Measurements from ENCODE around the gene ITGAL.
"Not testable (repeated sequence)": the region's sequence is repeated elsewhere in the genome, so short reads cannot be mapped to it uniquely, and the experiment has no call there.

The ITGAL gene

GRCh38 chr16:30445408-30446202, 26.9 kb upstream of the ITGAL start, which contains the start of gene SEPHS2:
TSS of gene SEPHS2 (minus strand) at chr16:30445874. CDS start at chr16:30445727, 147 bp downstream.
- in situ Hi-C loops (cut with MboI; ENCODE audit: low sequenced_read_pairs, unreplicated experiment), result loop anchor here (25.0 kb wide), 1 partner anchor 167 kb away; the partner anchor contains the start of gene ZNF689

GRCh38 chr16:30446203-30446595, 26.3 kb upstream of the ITGAL start:
- DNase-seq (ENCODE audit: low spot score), result no peak
- TF ChIP-seq CTCF (IDR thresholded peaks at IDR 0.05; ENCODE audit: borderline replicate concordance, control extremely low read depth, extremely low read depth, insufficient read depth, missing control alignments), result no peak
- in situ Hi-C loops (cut with MboI; ENCODE audit: low sequenced_read_pairs, unreplicated experiment), result loop anchor here (25.0 kb wide), 1 partner anchor 166 kb away; the partner anchor contains the start of gene ZNF689

More at GRCh38 chr16:30445408-30446202, 26.9 kb upstream of the ITGAL start, which contains the start of gene SEPHS2:
- peak; percentile 93 for DNase-seq (ENCODE audit: low spot score)
- peak; percentile 42 for TF ChIP-seq CTCF (IDR thresholded peaks at IDR 0.05; ENCODE audit: borderline replicate concordance, control extremely low read depth, extremely low read depth, insufficient read depth, missing control alignments)

- no peak for DNase-seq (ENCODE audit: low spot score)
- no peak for TF ChIP-seq CTCF (IDR thresholded peaks at IDR 0.05; ENCODE audit: borderline replicate concordance, control extremely low read depth, extremely low read depth, insufficient read depth, missing control alignments)
- in situ Hi-C loops (cut with MboI; ENCODE audit: low sequenced_read_pairs, unreplicated experiment), result loop anchor here (25.0 kb wide), 1 partner anchor 165 kb away; the partner anchor contains the start of gene ZNF689
Observed at GRCh38 chr16:30447512-30448226, 24.9 kb upstream of the ITGAL start.

- in situ Hi-C loops (cut with MboI; ENCODE audit: low sequenced_read_pairs, unreplicated experiment), result loop anchor here (25.0 kb wide), 1 partner anchor 163 kb away; the partner anchor contains the start of gene ZNF689
- DNase-seq (ENCODE audit: low spot score), result no peak
- TF ChIP-seq CTCF (IDR thresholded peaks at IDR 0.05; ENCODE audit: borderline replicate concordance, control extremely low read depth, extremely low read depth, insufficient read depth, missing control alignments), result no peak
Observed at GRCh38 chr16:30449116-30449435, 23.5 kb upstream of the ITGAL start.

- in situ Hi-C loops (cut with MboI; ENCODE audit: low sequenced_read_pairs, unreplicated experiment); DNase-seq (ENCODE audit: low spot score): not testable (repeated sequence)
Observed at GRCh38 chr16:30452709-30453580, 19.6 kb upstream of the ITGAL start.

- no peak for TF ChIP-seq CTCF (IDR thresholded peaks at IDR 0.05; ENCODE audit: borderline replicate concordance, control extremely low read depth, extremely low read depth, insufficient read depth, missing control alignments)
- DNase-seq (ENCODE audit: low spot score), result peak; percentile 46
- in situ Hi-C loops (cut with MboI; ENCODE audit: low sequenced_read_pairs, unreplicated experiment), result no loop called here
Observed at GRCh38 chr16:30456302-30456701, 16.2 kb upstream of the ITGAL start.
